Measurements from ENCODE around the gene CTDP1.

DNA sequence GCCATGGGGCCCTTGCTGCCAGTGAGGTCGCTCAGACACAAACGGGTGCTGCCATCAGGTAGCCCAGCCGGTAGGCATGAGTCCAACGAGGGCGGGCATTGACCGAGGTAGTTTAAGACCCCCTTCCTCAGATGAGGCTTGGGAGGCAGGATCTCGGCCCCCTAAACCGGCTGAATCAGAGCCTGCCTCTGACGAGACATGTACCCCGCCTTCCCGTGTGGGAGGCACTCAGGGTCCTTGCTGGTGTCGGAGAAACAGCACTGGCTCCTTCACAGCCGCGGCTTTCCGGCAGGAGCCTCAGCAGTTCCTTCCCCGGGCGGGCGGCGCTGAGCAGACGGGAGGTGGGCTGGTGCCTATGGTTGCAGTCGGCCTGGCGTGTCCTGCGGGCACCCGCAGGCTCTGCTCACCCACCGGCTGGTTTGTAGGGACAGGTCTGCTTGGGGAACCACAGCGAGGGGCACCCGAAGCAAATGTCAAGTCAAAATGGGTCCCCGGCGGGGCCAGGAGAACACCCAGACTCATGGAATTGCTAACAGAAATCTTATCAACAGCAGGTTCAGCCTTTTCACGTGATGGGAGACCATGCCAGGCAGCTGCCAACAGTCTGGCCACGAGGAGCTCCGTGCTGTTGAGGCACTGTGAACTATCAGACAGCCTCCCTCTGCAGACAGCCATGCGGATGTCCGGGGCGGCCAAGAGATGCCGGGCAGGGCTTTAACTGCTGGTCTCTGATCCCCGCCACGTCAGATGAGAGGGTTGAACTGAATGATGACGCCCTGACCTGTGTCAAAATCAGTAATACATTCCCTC, 121.0 kb downstream of the CTDP1 start:
- TF ChIP-seq CTCF (IDR thresholded peaks at IDR 0.05) = no peak
- TF ChIP-seq POLR2A (IDR thresholded peaks at IDR 0.05) = no peak
